GM12874 (cell line): Measurements from ENCODE around the gene CDCP1.

Source experiments
- CTCF ChIP-seq: IDR thresholded peaks from 2 replicates; pipeline ENCODE4 v1.5.1; 2011; ENCODE audit warnings: low read depth, mild to moderate bottlenecking, control low read depth, low read length, moderate library complexity; ENCODE audit not compliant: insufficient read depth

Gene CDCP1

GRCh38 chr3:45084820-45085816, 61.1 kb downstream of the CDCP1 start:
- TF ChIP-seq CTCF, result no peak

GRCh38 chr3:45084361-45084760, 61.8 kb downstream of the CDCP1 start:
- TF ChIP-seq CTCF, result no peak

- no peak for TF ChIP-seq CTCF
Observed at GRCh38 chr3:45083023-45083422, 63.2 kb downstream of the CDCP1 start.

GRCh38 chr3:45082142-45082538, 64.0 kb downstream of the CDCP1 start:
- TF ChIP-seq CTCF, result no peak

GRCh38 chr3:45081506-45082141, 64.6 kb downstream of the CDCP1 start:
- TF ChIP-seq CTCF, result no peak

- TF ChIP-seq CTCF, result no peak
Observed at GRCh38 chr3:45080824-45081223, 65.4 kb downstream of the CDCP1 start.

GRCh38 chr3:45079715-45080114, 66.5 kb downstream of the CDCP1 start:
- no peak for TF ChIP-seq CTCF
